Esophagus squamous epithelium (tissue), 5 donors: ENCODE results near the gene RPS6KA4. TPM values are rescaled to one million over a fixed set of nuclear protein-coding genes. Genes with fewer than 3 reads are reported as not detected.

ENCODE experiments used
- DNase-seq: peaks from one replicate; lab custom pipeline; 2025; lab: John Stamatoyannopoulos, UW
- H3K27ac ChIP-seq, 4 donors: fragments of 200-600 bp; sonication (generic); one replicate each; pipeline ENCODE4 v1.5.1; 2016 to 2019; ENCODE audit warnings: mild to moderate bottlenecking in 1 of 4
- H3K27me3 ChIP-seq, 4 donors: fragments of 200-600 bp; sonication (generic); 1 replicate in 3 of 4; 2 replicates in 1 of 4; pipeline versions ENCODE4 v1.5.1 to v1.6.0; 2017 to 2021; ENCODE audit warnings: antibody characterized with exemption in 1 of 4
- H3K36me3 ChIP-seq, 3 donors: fragments of 200-600 bp; sonication (generic); one replicate each; pipeline ENCODE4 v1.5.1; 2016 to 2019
- H3K4me1 ChIP-seq, 3 donors: fragments of 200-600 bp; sonication (generic); one replicate each; pipeline ENCODE4 v1.5.1; 2017 to 2019
- H3K4me3 ChIP-seq, 4 donors: fragments of 200-600 bp; sonication (generic); 1 replicate in 3 of 4; 2 replicates in 1 of 4; pipeline ENCODE4 v1.5.1; 2016 to 2019; ENCODE audit warnings: mild to moderate bottlenecking in 2 of 4, moderate library complexity in 1 of 4
- H3K9me3 ChIP-seq, 3 donors: fragments of 200-600 bp; sonication (generic); one replicate each; pipeline ENCODE4 v1.5.1; 2016 to 2019
- POLR2A ChIP-seq, 4 donors: fragments of 450-650 bp; IDR thresholded peaks; one replicate each; pipeline ENCODE4 v1.6.1; 2017; ENCODE audit warnings: antibody characterized with exemption in 4 of 4, mild to moderate bottlenecking in 4 of 4, moderate library complexity in 3 of 4
- WGBS, 2 donors: methylation state at CpG; one replicate each; pipeline ENCODE4 v1.1.5; 2018; 5-methylcytosine and 5-hydroxymethylcytosine counted together
- intact Hi-C: fragments of 100-400 bp; cut with DNase I; formaldehyde crosslinking; loops from one replicate; pipeline ENCODE4 v1.15.0; 2022
- total RNA-seq, 4 donors: library from RNA; depleted of rRNA; stranded (reverse); fragments of >200 nt; gene quantifications; one replicate each; pipeline ENCODE4 v1.1.0, GENCODE V29; 2016
- TF ChIP-seq, protein P1 (sequence below), 6 experiments: fragments of 450-650 bp in 4 of 6; fragments of 200-600 bp in 2 of 6; sonication (generic) in 2 of 6; IDR thresholded peaks; one replicate each; pipeline ENCODE4 v1.5.1; 2016 to 2019; ENCODE audit warnings: antibody characterized with exemption in 6 of 6, mild to moderate bottlenecking in 4 of 6, moderate library complexity in 4 of 6
- donor health status: DM: yes; HTN: yes; CAD: no.

RPS6KA4 gene
- total RNA-seq, 4 donors from 2014 or later = 28.6 to 69.8 (median 55.0) TPM

DNA sequence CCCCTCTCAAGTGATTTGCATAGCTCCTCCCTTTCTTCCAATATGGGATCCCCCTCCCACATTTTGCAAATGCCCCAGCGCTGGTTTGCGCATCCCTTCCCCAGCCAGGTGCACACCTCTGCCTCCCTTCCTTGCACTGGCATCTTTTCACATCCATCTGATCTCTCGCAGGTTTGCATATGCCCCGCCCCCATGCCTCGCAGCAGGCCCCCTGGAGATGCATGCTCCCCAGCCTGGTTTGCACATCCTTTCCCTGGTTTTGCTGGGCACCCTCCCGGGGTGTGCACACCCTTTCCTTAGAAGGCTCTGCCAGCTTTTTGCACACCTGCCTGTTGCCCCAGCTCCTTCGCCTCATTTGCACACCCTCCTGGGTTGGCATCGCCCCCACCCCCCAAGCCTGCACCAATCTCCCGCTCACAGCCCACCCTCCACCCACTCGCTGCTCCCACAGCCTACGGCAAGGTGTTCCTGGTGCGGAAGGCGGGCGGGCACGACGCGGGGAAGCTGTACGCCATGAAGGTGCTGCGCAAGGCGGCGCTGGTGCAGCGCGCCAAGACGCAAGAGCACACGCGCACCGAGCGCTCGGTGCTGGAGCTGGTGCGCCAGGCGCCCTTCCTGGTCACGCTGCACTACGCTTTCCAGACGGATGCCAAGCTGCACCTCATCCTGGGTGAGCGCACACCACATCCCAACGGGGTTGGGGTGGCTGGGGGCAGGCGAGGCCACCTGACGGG lies 917 bp downstream of the RPS6KA4 start:
- Histone ChIP-seq H3K4me1 (peaks cover 28 to 51% (median 33%) of the 10 kb centered on the region in 3 donors), H3K36me3 (peaks cover 11 to 49% (median 23%) of the 10 kb centered on the region in 3 donors), H3K9me3 (no peaks in the 10 kb centered on the region), H3K4me3 (peak overlapping the region; percentile 67 to 97 (median 88)), H3K27me3 (no peaks in the 10 kb centered on the region), H3K27ac (peak overlapping the region in 3 of 4 donors; percentile 89 to 93 (median 90))
- 20 to 24% methylated on average over 7 to 8 of the region's 38 CpGs for WGBS, 2 donors
- DNase-seq = no peak
- TF ChIP-seq, protein P1, sequence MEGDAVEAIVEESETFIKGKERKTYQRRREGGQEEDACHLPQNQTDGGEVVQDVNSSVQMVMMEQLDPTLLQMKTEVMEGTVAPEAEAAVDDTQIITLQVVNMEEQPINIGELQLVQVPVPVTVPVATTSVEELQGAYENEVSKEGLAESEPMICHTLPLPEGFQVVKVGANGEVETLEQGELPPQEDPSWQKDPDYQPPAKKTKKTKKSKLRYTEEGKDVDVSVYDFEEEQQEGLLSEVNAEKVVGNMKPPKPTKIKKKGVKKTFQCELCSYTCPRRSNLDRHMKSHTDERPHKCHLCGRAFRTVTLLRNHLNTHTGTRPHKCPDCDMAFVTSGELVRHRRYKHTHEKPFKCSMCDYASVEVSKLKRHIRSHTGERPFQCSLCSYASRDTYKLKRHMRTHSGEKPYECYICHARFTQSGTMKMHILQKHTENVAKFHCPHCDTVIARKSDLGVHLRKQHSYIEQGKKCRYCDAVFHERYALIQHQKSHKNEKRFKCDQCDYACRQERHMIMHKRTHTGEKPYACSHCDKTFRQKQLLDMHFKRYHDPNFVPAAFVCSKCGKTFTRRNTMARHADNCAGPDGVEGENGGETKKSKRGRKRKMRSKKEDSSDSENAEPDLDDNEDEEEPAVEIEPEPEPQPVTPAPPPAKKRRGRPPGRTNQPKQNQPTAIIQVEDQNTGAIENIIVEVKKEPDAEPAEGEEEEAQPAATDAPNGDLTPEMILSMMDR (IDR thresholded peaks at IDR 0.05) = peak in 2 of 6 experiments; percentile 6 to 25
- no peak for TF ChIP-seq POLR2A (IDR thresholded peaks at IDR 0.05)
- intact Hi-C loops = no loop called here

DNA sequence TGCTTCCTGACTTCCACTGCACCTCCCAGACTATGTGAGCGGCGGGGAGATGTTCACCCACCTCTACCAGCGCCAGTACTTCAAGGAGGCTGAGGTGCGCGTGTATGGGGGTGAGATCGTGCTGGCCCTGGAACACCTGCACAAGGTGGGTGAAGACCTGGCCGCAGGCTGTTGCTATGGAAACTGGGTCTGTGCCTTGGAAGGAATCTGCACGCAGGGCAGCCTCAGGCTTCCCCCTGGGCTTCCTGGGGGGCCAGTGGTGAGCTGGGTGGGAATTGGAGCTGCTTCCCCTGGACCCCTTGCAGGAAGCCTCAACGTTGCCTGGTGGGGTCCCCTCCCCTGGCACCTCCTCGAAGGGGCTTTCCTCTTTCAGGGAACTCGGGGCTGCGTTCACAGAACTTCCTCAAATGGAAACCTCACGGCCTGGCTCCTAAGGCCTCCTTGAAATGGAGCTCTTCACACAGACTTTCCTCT lies 1.5 kb downstream of the RPS6KA4 start:
- H3K27me3 ChIP-seq = no peaks in the 10 kb centered on the region
- peaks cover 11 to 55% (median 29%) of the 10 kb centered on the region in 3 donors for H3K36me3 ChIP-seq
- peaks cover 26 to 45% (median 28%) of the 10 kb centered on the region in 3 donors for H3K4me1 ChIP-seq
- WGBS, 2 donors = 68 to 76% methylated on average over 2 to 3 of the region's 13 CpGs
- peak overlapping the region; percentile 67 to 97 (median 88) for H3K4me3 ChIP-seq
- no peak overlapping the region for H3K27ac ChIP-seq
- no peaks in the 10 kb centered on the region for H3K9me3 ChIP-seq
- intact Hi-C loops = no loop called here
- TF ChIP-seq, protein P1 (IDR thresholded peaks at IDR 0.05) = no peak
- no peak for TF ChIP-seq POLR2A (IDR thresholded peaks at IDR 0.05)
- DNase-seq = no peak

DNA sequence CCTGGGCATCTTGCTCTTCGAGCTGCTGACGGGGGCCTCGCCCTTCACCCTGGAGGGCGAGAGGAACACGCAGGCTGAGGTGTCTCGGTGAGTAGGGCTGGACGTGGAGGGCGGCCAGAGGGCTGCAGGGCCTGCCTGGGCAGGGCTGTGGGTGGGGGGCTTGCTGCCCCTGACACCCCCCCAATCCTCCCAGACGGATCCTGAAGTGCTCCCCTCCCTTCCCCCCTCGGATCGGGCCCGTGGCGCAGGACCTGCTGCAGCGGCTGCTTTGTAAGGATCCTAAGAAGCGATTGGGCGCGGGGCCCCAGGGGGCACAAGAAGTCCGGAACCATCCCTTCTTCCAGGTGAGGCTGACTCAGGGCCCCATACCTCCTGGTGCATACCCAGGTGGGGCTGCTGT lies 2.7 kb downstream of the RPS6KA4 start:
- Histone ChIP-seq H3K9me3 (no peaks in the 10 kb centered on the region), H3K27me3 (no peaks in the 10 kb centered on the region), H3K36me3 (peaks cover 11 to 67% (median 41%) of the 10 kb centered on the region in 3 donors), H3K4me1 (peaks cover 25 to 49% (median 28%) of the 10 kb centered on the region in 3 donors), H3K4me3 (no peak overlapping the region), H3K27ac (no peak overlapping the region)
- WGBS, 2 donors = 83 to 86% methylated on average over 2 to 7 of the region's 18 CpGs
- intact Hi-C loops = no loop called here
- TF ChIP-seq POLR2A (IDR thresholded peaks at IDR 0.05) = no peak
- TF ChIP-seq, protein P1 (IDR thresholded peaks at IDR 0.05) = no peak
- DNase-seq = no peak

DNA sequence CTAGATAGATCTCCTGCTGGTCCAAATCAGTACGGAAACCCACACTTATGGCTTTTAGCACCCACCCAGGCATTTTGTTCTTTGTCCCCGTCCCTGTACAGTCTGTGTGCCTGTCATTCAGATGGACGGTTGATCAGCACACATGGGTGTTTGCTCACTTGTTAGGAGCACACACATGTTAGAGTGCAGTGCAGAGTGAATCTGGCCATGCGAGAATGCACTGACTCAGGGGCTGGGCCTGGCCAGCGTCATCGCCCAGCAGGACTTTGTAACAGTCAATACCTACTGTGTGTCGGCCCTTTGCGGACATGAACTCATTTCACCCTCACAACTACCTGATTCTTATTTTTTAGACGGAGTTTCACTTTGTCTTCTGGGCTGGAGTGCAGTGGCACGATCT lies 3.4 kb downstream of the RPS6KA4 start:
- H3K4me1 ChIP-seq = peaks cover 25 to 48% (median 28%) of the 10 kb centered on the region in 3 donors
- no peak overlapping the region for H3K27ac ChIP-seq
- no peaks in the 10 kb centered on the region for H3K9me3 ChIP-seq
- intact Hi-C loops = no loop called here
- H3K27me3 ChIP-seq = no peaks in the 10 kb centered on the region
- WGBS, 2 donors = 89 to 97% methylated on average over 10 of the region's 10 CpGs
- DNase-seq = no peak
- no peak for TF ChIP-seq POLR2A (IDR thresholded peaks at IDR 0.05)
- TF ChIP-seq, protein P1 (IDR thresholded peaks at IDR 0.05) = no peak
- no peak overlapping the region for H3K4me3 ChIP-seq
- peaks cover 11 to 74% (median 45%) of the 10 kb centered on the region in 3 donors for H3K36me3 ChIP-seq

DNA sequence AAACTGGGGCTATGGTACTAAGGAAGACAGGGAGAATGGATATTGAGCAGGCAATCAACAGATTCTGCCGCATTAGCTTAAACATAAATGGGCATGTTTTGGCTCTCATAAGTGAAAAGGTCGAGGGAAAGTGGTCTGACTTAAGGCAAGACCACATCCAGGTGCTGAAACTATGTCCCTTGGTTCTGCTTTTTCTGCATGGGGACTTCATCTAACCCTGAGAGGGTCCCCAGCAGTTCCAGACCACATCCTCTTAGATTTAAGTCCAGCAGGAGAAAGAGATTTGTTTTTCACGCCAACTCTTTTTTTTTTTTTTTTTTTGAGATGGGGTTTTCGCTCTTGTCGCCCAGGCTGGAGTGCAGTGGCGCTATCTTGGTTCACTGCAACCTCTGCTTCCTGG lies 5.5 kb downstream of the RPS6KA4 start:
- 80 to 84% methylated on average over 6 of the region's 6 CpGs for WGBS, 2 donors
- H3K4me3 ChIP-seq = no peak overlapping the region
- no peak for TF ChIP-seq POLR2A (IDR thresholded peaks at IDR 0.05)
- TF ChIP-seq, protein P1 (IDR thresholded peaks at IDR 0.05) = no peak
- H3K27ac ChIP-seq = no peak overlapping the region
- no peak for DNase-seq
- intact Hi-C loops = no loop called here
- H3K27me3 ChIP-seq = no peaks in the 10 kb centered on the region
- peaks cover 11 to 30% (median 11%) of the 10 kb centered on the region in 3 donors for H3K4me1 ChIP-seq
- H3K9me3 ChIP-seq = no peaks in the 10 kb centered on the region
- peaks cover 27 to 95% (median 61%) of the 10 kb centered on the region in 3 donors for H3K36me3 ChIP-seq
